HEK293 (cell line): ENCODE measurements around the gene VPS18.

Source experiments
- CTCF ChIP-seq: fragments of 450-650 bp; formaldehyde crosslinking; IDR thresholded peaks from 2 replicates; pipeline ENCODE4 v1.5.1; 2016; ENCODE audit warnings: missing biosample characterization, missing genetic modification characterization
- SALL2 ChIP-seq: fragments of 450-650 bp; formaldehyde crosslinking; IDR thresholded peaks from 2 replicates; pipeline ENCODE4 v1.5.0; 2017; ENCODE audit warnings: missing biosample characterization, mild to moderate bottlenecking, missing genetic modification characterization, borderline replicate concordance
- ZNF157 ChIP-seq: fragments of 450-650 bp; formaldehyde crosslinking; IDR thresholded peaks from 2 replicates; pipeline ENCODE4 v1.5.1; 2016; ENCODE audit warnings: missing biosample characterization, missing genetic modification characterization
- ZNF354C ChIP-seq: fragments of 450-650 bp; formaldehyde crosslinking; IDR thresholded peaks from 2 replicates; pipeline ENCODE4 v1.5.1; 2016; ENCODE audit warnings: missing biosample characterization, missing genetic modification characterization, low read depth, borderline replicate concordance
- ZNF707 ChIP-seq: fragments of 450-650 bp; formaldehyde crosslinking; IDR thresholded peaks from 2 replicates; pipeline ENCODE4 v1.5.1; 2016; ENCODE audit warnings: missing biosample characterization, missing genetic modification characterization

GRCh38 chr15:40892447-40893012 lies 1.7 kb upstream of the VPS18 start:
- no peak for TF ChIP-seq ZNF707 (tag by site-specific recombination)
- no peak for TF ChIP-seq CTCF (tag by site-specific recombination)
- no peak for TF ChIP-seq ZNF354C (tag by site-specific recombination)
- TF ChIP-seq SALL2, result no peak
- no peak for TF ChIP-seq ZNF157
